VCaP (cell line): ENCODE data around the gene DCTN4.

ENCODE experiments used
- H3K27ac ChIP-seq: fragments of 450-650 bp; 2 replicates; pipeline ENCODE4 v1.5.1; 2017
- CTCF ChIP-seq: fragments of 450-650 bp; conservative IDR thresholded peaks from 2 replicates; pipeline ENCODE4 v1.5.1; 2017; ENCODE audit warnings: mild to moderate bottlenecking, moderate library complexity

Gene DCTN4

DNA sequence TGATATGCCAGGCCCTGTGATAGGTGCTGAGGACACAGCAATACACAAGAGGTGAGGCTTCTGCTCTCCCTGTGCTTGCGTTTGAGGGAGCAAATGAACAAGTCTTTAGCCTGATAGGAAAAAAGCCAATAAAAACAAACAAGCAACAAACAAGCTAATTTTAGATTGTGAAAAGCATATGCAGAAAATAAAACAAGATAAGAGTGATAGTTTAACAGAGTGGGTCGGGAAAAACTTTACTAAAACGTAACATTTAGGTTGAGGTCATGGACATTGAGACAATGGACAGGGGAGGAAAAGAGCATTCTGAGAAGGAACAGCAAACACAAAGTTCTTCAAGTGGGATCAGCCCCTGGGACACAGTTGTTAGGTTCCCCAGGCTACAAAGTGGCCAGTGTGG is 24.0 kb upstream of the DCTN4 start:
- peak overlapping the region; percentile 97 for H3K27ac ChIP-seq
- TF ChIP-seq CTCF, result no peak

DNA sequence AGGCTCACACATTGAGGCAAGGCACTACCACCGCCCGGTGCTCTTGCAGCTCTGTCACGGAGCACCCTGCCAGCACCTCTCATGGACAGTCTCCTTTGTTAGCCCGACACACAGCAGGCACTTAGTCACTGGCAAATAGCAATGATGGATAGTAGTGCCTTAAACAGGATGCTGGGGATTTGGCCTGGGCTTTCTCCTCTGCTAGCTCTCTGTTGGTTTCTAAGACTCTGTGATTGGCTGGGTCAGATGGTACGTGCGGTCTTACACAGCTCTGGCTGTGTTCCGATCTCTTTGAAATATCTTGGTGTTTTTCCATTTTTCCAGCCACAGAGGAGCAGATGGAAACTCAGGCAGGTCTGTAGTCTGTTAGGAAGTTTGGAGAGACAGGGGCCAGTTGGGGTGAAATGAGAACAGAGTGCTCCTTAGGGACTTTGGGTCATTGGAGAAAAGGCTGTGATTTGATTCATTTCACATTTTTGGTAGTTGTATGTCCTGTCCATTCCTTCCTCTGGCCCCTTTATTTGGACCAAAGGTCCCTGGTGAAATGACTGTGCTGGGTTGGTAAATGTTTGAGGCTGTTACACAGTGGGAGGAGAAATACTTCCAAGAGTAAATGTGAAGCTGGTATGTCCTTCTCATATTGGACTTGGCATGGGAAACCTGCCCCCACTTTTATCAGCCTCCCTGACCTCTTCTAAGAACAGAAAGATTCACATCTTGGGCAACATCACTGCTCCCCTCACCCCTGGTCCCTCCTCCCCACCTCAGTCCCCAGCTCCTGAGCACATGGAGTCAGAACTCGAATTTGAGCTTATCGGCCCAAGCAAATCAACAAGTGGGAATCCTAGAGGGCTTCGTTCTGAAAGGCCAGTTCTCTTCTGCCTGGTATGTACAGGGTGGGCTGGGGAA is 23.1 kb upstream of the DCTN4 start:
- no peak for TF ChIP-seq CTCF
- peak overlapping the region; percentile 97 for H3K27ac ChIP-seq

DNA sequence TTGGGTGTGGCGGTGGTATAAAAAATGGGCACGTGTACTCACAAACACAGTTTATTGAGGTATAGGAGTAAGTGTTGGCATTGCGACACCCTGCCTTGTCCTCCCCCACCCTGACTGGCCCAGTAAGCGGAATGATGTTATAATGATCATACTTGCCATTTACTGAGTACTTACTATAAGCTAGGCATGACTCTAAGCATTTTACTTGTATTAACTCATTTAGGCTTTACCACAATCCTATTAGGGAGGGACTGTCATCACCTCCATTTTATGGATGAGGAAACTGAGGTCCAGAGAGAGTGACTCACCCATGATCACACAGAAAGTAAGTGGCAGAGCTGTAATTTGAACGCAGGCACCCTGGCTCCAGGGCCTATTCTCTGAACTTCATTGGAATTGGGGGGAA is 22.0 kb upstream of the DCTN4 start:
- H3K27ac ChIP-seq, result peak overlapping the region; percentile 97
- no peak for TF ChIP-seq CTCF

DNA sequence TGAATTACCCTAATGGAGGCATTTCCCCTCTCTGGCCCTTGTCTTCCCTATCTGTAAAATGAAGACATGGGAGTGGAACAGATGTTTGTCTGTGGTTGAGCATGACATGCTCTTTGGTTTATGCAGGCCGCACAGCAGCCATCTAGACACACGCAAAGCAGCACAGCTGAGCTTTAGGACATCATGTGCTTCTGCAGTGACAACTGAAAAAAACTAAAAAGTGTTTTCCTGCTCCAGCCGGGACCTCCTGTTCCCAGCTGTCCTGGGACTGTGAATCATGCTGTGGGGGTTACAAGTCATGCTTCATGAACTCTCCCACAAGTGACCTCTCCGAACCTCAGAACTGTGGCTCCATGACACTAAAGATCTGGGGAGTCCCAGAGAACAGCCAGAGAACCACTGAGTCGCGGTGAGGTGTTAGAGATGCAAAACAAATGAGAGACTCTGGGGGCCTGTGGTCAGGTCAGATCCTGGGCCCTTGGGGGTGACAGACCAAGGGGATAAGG is 21.4 kb upstream of the DCTN4 start:
- no peak for TF ChIP-seq CTCF
- H3K27ac ChIP-seq, result peak overlapping the region; percentile 97

GRCh38 chr5:150779397-150780186 is 20.8 kb upstream of the DCTN4 start:
- H3K27ac ChIP-seq, result peak overlapping the region; percentile 97
- TF ChIP-seq CTCF, result peak; percentile 31

- peak; percentile 71 for TF ChIP-seq CTCF
- peak within 1 kb of the TSS; percentile 97 for H3K27ac ChIP-seq
Observed at GRCh38 chr5:150778517-150779396, 19.9 kb upstream of the DCTN4 start, which contains the start of gene SMIM3. SMIM3 (plus strand) TSS chr5:150778757; CDS start chr5:150795441, 16,684 bp downstream.
